GM12891 (cell line): ENCODE data around the gene HDDC3.
A peak's percentile ranks its signal among the peaks of the same experiment; 100 is the strongest.

ENCODE experiments used
- DNase-seq: peaks from one replicate; pipeline ENCODE4 v3.0.0; 2011; ENCODE audit warnings: low spot score; ENCODE audit not compliant: insufficient read length
- FAIRE-seq: peaks from 2 replicates; lab custom pipeline; 2011; peaks lifted over from hg19 to GRCh38; lab: Jason Lieb, UNC
- PAX5 ChIP-seq: IDR thresholded peaks from 2 replicates; pipeline ENCODE4 v1.6.1; 2011; ENCODE audit warnings: low read length, moderate library complexity, mild to moderate bottlenecking; ENCODE audit not compliant: insufficient read depth, severe bottlenecking
- POLR2A ChIP-seq: IDR thresholded peaks from 2 replicates; pipeline ENCODE4 v1.6.1; 2011; ENCODE audit warnings: low read depth, low read length, control low read depth
- POLR2AphosphoS5 ChIP-seq: IDR thresholded peaks from 2 replicates; pipeline ENCODE4 v1.6.1; 2011; ENCODE audit warnings: low read depth, low read length, control low read depth
- POU2F2 ChIP-seq: IDR thresholded peaks from 2 replicates; pipeline ENCODE4 v1.6.1; 2011; ENCODE audit warnings: low read depth, mild to moderate bottlenecking, control low read depth, low read length, moderate library complexity
- SPI1 ChIP-seq: IDR thresholded peaks from 2 replicates; pipeline ENCODE4 v1.6.1; 2011; ENCODE audit warnings: low read depth, low read length, control low read depth
- TAF1 ChIP-seq: IDR thresholded peaks from 2 replicates; pipeline ENCODE4 v1.6.1; 2011; ENCODE audit warnings: low read depth, low read length, control low read depth

Gene HDDC3

DNA sequence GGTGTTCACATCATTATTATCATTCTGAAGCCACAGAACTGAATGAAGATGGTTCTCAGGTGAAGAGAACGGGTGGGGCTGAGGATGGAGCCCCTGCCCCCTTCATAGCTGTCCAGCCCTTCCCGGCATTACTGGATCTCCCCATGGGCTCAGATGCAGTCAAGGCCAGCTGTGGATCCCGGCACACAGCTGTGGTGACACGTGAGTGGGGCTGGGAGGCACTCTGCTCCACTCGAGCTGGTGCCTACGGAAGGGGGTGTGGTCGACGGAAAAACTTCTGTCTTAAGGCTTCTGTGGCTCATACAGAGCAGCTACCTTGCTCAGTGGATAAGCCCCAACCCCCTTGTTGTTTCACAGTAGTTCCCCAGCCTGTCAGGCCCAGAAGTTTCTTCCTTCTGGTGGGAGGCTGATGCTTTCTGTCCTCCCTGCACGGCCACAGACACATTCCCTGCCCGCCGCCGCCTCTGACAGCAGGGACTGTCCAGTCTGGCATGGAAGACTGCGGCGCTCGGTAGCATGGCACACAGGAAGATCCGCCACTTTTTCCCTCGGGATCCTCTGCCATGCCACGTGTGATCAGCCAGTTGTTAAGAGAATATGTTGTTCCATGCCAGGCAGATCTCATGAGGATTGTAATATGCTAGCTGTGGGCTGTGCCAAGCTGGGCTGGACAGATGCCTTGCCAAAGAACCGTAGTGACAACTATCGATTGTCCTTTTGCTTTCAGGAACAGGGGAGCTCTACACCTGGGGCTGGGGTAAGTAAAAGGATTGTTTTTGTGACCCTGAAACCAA is 28.1 kb upstream of the HDDC3 start:
- FAIRE-seq (no peak), DNase-seq (no peak)
- no peak for TF ChIP-seq POU2F2
- no peak for TF ChIP-seq POLR2AphosphoS5
- TF ChIP-seq PAX5 = no peak
- no peak for TF ChIP-seq TAF1
- no peak for TF ChIP-seq POLR2A
- no peak for TF ChIP-seq SPI1

DNA sequence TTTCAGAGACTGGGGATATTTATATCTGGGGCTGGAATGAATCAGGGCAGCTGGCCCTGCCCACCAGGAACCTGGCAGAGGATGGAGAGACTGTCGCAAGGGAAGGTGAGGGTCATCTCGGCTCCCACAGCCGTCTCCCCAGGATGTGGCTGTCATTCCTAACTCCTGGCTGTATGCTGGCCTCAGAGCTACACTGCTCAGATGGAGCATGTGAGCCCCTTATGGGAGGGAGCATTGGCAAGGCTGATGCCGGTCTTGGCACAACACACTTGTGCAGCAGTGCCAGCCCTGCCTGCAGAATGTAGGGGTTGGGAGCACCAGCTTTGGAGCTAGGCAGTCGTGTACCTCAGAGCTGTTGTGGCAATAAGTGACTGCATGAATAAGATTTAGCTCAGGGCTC is 27.5 kb upstream of the HDDC3 start:
- TF ChIP-seq PAX5 (no peak), SPI1 (no peak)
- DNase-seq = no peak
- no peak for FAIRE-seq

DNA sequence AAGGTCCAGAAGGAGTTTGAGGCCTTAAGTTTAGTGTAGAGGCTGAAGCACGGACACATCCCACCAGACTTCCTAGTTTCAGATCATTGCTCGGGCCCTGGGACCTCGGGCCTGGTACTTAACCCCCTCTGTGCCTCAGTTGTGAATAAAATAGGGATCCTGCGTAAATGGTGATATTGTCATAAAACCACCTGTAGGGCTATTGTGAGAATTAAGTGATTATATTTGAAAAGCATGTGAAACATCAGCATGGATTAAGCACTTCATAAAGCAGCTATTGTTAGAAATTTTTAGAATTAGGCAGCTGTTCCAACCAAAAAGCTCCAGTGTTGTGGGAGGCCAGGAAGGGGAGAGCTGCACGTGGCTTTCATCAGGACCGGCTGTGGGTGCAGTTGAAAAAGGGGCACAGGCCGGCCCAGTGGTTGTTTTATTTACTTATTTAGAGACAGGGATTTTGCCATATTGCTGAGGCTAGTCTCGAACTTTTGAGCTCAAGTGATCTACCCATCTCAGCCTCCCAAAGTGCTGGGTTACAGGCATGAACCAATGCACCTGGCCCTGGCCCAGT is 26.8 kb upstream of the HDDC3 start:
- TF ChIP-seq PAX5 = no peak
- no peak for TF ChIP-seq SPI1
- no peak for TF ChIP-seq POLR2AphosphoS5
- no peak for TF ChIP-seq TAF1
- TF ChIP-seq POU2F2 = no peak
- no peak for TF ChIP-seq POLR2A
- FAIRE-seq = no peak

DNA sequence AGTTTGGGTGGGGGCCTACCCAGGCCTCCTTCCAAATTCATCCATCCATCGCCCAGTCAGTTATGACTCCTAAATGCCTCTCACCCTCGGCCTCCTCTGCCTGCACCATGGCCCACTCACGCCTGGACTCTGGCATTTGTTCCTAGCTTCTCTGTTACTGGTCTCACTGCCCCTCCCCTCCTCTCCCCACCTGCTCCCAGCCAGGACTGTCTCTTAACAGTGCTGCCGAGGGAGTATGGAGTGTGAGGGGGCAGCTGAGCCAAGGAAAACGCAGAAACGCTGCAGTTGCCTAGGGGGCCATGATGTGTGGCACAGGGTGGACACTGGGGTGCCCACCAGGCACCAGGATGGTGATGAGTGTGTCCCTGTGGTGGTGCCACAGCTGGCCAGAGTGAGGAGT is 25.4 kb upstream of the HDDC3 start:
- TF ChIP-seq POLR2AphosphoS5 (no peak), POU2F2 (no peak), TAF1 (no peak), POLR2A (no peak), SPI1 (no peak), PAX5 (no peak)
- FAIRE-seq (peak; percentile 16), DNase-seq (no peak)

More for the DNA sequence above, 26.8 kb upstream of the HDDC3 start:
- no peak for DNase-seq

DNA sequence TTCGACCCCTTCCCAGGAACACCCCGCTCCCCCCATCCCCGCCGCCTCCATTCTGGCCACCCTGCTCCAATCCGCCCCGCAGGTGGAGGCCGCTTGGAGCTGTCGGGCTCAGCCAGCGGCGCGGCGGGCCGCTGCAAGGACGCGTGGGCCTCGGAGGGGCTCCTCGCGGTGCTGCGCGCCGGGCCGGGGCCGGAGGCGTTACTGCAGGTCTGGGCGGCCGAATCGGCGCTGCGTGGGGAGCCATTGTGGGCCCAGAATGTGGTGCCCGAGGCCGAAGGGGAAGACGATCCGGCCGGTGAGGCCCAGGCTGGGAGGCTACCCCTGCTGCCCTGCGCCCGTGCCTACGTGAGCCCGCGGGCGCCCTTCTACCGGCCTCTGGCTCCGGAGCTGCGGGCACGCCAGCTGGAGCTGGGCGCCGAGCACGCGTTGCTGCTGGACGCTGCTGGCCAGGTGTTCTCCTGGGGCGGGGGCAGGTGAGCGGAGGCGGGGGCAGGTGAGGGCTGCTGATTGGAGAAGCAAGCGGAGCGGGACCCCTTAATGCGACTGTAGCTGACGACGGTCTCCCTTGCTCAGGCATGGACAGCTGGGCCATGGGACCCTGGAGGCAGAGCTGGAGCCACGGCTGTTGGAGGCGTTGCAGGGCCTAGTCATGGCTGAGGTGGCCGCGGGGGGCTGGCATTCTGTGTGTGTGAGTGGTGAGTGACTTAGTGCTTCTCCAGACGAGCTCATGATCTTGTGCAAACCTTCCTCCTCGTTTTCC is 24.9 kb upstream of the HDDC3 start:
- peak; percentile 59 for FAIRE-seq
- no peak for TF ChIP-seq TAF1
- no peak for TF ChIP-seq POLR2A
- TF ChIP-seq PAX5 = no peak
- no peak for TF ChIP-seq POU2F2
- TF ChIP-seq SPI1 = no peak
- no peak for TF ChIP-seq POLR2AphosphoS5
- DNase-seq = no peak

DNA sequence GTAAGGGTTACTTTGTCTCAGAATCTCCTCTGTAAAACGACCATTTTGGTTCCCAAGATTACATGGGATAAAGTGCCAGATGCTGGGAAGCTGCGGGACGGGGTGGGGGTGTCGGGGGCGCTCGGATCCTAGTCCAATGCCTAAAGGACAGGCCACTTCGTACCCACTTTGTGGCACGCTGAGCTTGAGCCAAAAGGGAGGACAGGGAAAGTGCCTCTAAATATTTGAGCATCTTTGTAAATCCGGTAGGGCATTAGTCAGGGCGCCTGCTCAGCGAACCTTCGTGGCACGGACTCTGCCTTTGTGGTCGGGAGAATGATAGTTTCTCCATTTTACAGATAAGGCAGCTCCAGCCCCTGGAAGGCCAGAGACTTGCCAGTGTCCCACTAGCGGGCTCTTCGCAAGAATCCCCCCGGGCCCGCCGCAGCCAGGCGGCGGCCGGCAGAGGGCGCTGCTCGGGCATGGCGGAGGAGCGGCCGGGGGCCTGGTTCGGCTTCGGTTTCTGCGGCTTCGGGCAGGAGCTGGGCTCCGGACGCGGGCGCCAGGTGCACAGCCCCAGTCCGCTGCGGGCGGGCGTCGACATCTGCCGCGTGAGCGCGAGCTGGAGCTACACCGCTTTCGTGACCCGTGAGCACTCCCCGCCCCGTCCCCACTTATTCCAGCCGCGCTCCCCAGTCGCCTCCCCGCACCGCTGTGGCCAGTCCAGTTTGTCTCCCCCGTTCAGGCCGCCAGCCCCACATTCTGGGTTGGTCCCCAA is 24.1 kb upstream of the HDDC3 start:
- DNase-seq = peak; percentile 90
- FAIRE-seq = peak; percentile 86
- TF ChIP-seq POLR2A (no peak), TAF1 (no peak), PAX5 (no peak), POU2F2 (no peak), POLR2AphosphoS5 (no peak), SPI1 (no peak)

DNA sequence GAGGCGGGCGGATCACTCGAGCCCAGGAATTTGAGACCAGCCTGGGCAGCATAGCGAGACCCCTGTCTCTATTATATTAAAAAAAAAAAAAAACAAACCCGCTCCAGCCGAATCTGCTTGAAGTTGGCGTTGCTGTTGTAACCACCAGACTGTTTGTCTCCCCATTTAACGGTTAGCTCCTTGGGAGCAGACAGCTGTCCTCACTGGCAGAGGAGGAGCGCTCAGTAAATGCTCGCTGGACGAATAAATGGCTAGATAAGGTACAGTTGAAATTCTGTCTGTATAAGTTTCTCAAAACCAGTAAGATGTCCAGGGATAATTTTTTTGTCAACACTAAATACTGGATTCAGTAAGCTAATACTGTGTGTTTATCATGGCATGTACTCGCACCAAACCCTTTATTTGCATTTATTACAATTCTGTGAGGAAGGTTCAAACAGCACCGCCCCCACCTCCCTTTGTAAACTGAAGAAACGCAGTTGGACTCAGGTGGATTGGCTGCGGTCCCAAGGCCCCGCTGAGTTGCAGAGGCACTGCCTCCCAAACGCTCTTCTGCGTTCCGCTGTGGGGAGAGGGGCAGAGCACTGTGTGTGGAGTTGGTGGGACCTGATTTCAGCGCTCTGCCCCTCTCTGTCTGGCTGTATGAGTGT is 23.4 kb upstream of the HDDC3 start:
- DNase-seq = no peak
- TF ChIP-seq PAX5 (no peak), POU2F2 (no peak), POLR2AphosphoS5 (no peak), POLR2A (no peak), TAF1 (no peak), SPI1 (no peak)
- no peak for FAIRE-seq

DNA sequence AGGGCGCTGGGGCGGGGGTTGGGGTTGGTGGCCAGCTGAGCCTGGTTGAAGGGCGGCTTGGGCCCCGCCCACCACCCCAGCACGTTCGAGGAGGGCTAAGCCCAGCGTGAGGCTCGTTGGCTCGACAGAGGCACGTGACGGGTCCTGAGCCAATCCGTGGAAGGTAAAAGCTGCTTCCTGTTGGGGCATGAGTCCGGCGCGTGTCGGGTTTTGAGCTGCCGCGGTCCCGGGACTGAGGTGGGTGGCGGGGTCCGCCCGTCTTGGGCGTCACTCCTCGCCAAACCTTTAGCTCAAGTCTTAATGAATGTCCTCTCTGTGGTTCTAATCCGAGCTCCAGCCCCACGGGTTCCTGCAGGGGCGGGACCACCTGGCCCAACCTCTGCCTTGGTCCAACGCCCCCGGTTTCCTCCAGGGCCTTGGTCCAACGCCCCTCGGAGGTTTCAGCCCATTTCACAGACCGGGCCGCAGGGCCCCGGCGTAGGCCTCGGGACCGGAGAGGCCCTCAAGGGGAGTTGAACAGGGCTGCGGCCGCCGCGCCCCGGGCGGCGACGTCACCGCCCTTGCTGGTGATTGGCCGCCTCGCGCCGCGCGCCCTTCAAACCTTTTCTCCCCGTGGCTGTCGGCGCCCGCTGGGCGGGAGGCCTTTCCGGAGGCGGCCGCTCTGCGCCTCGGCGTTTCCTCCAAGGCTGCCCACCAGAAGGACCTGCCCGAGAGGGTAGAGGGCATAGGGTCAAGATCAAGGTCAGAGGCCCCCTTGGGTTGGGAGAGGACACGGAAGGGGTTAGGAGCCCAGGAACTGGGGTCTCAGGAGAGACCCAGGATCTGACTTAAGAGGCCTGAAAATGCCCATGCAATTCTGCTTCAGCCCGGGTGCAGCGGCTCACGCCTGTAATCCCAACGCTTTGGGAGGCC is 22.6 kb upstream of the HDDC3 start, which contains the start of gene RCCD1:
TSS of gene RCCD1 (plus strand) at position 173 of the 912 bp plus-strand sequence. CDS start 1,851 bp downstream, outside the sequence.
- TF ChIP-seq POLR2A (peak; percentile 84), SPI1 (no peak), POU2F2 (0 out of 2 replicates have a peak, but pooled peaks have one; percentile 25), POLR2AphosphoS5 (peak; percentile 90), PAX5 (no peak), TAF1 (peak; percentile 58; the same call in 1 of the 2 replicates)
- FAIRE-seq (peak; percentile 100), DNase-seq (peak; percentile 99)
